ENCODE results near the gene AFMID. TPM values are rescaled to one million over a fixed set of nuclear protein-coding genes. Genes with fewer than 3 reads are reported as not detected.
"Not testable (repeated sequence)": the region's sequence is repeated elsewhere in the genome, so short reads cannot be mapped to it uniquely, and the experiment has no call there.

AFMID gene
- total RNA-seq, 1 experiment from 2014 or later: 65.8 TPM

- intact Hi-C loops (cut with micrococcal nuclease): no loop called here
- no peaks in the 10 kb centered on the region for H3K9me3 ChIP-seq (ENCODE audit: control insufficient read depth in 1 of 2, insufficient read depth in 1 of 2, low read depth in 1 of 2, low read length in 2 of 2)
- H3K4me2 ChIP-seq (ENCODE audit: low read length): peak overlapping the region; percentile 82
- no peaks in the 10 kb centered on the region for H3K9me2 ChIP-seq (ENCODE audit: insufficient read depth)
- no peak overlapping the region for H3K4me3 ChIP-seq (replicated peaks in 1 of 2; ENCODE audit: low read depth in 1 of 2, low read length in 2 of 2)
- H4K20me1 ChIP-seq (ENCODE audit: insufficient read depth): no peaks in the 10 kb centered on the region
- no peak for ATAC-seq
- no peaks in the 10 kb centered on the region for H3K79me2 ChIP-seq (ENCODE audit: insufficient read depth, low read length)
- CTCF ChIA-PET: interaction anchor here (0.5 to 2.4 kb wide), 10 partner anchors 10 to 94 kb away, joined by 3 to 11 read pairs (median 6); partner anchors contain the start of genes AFMID, TK1 and TMC6
- H3K36me3 ChIP-seq (ENCODE audit: control insufficient read depth in 1 of 2, insufficient read depth in 2 of 2, low read length in 2 of 2): no peaks in the 10 kb centered on the region
- peak overlapping the region; percentile 62 for H3K9ac ChIP-seq (ENCODE audit: low read length)
- H3K4me1 ChIP-seq (ENCODE audit: control insufficient read depth in 1 of 2, insufficient read depth in 2 of 2, low read length in 2 of 2): peaks cover 38 to 77% of the 10 kb centered on the region in 2 experiments
- no peak for DNase-seq (ENCODE audit: low read depth, low spot score)
- no peaks in the 10 kb centered on the region for H3K27me3 ChIP-seq (ENCODE audit: insufficient read depth, low read length)
- H2AFZ ChIP-seq (ENCODE audit: low read depth, low read length, poor library complexity, severe bottlenecking): no peak overlapping the region
- H3K27ac ChIP-seq (ENCODE audit: low read depth, low read length): peak overlapping the region; percentile 75
- POLR2A ChIA-PET: interaction anchor here (1.0 to 4.1 kb wide), 5 partner anchors 9 to 79 kb away, joined by 3 to 35 read pairs (median 16); partner anchors contain the start of genes AFMID, SYNGR2, TK1 and TMC6
- TF ChIP-seq CBX3 (IDR thresholded peaks at IDR 0.05; ENCODE audit: low read depth): no peak
- TF ChIP-seq, protein P1, sequence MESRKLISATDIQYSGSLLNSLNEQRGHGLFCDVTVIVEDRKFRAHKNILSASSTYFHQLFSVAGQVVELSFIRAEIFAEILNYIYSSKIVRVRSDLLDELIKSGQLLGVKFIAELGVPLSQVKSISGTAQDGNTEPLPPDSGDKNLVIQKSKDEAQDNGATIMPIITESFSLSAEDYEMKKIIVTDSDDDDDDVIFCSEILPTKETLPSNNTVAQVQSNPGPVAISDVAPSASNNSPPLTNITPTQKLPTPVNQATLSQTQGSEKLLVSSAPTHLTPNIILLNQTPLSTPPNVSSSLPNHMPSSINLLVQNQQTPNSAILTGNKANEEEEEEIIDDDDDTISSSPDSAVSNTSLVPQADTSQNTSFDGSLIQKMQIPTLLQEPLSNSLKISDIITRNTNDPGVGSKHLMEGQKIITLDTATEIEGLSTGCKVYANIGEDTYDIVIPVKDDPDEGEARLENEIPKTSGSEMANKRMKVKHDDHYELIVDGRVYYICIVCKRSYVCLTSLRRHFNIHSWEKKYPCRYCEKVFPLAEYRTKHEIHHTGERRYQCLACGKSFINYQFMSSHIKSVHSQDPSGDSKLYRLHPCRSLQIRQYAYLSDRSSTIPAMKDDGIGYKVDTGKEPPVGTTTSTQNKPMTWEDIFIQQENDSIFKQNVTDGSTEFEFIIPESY (IDR thresholded peaks at IDR 0.05; ENCODE audit: extremely low read depth, insufficient replicate concordance, low read length): no peak
- no peak for TF ChIP-seq RAD21 (IDR thresholded peaks at IDR 0.05; ENCODE audit: low read depth)
- no peak for TF ChIP-seq POLR2AphosphoS5 (IDR thresholded peaks at IDR 0.05; ENCODE audit: low read depth, low read length)
- TF ChIP-seq, protein P2, sequence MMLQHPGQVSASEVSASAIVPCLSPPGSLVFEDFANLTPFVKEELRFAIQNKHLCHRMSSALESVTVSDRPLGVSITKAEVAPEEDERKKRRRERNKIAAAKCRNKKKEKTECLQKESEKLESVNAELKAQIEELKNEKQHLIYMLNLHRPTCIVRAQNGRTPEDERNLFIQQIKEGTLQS (IDR thresholded peaks at IDR 0.05): no peak
- TF ChIP-seq JUND (IDR thresholded peaks at IDR 0.05): no peak
- TF ChIP-seq POLR2A (IDR thresholded peaks at IDR 0.05; ENCODE audit: borderline replicate concordance, extremely low read depth, insufficient read depth, insufficient read length): no peak
- no peak for TF ChIP-seq CEBPB (IDR thresholded peaks at IDR 0.05; ENCODE audit: low read depth)
- RAD21 ChIA-PET (ENCODE audit: low non-redundant PET in 1 of 2, low total read pairs in 2 of 2, uncharacterized antibody in 2 of 2, unreplicated experiment in 2 of 2): no interaction called here
- BruUV-seq (replicated peaks): no TSS peak
These were observed 48.7 kb upstream of the AFMID start for GRCh38 chr17:78138204-78139060.

- intact Hi-C loops (cut with micrococcal nuclease): loop anchor here (1.0 to 2.0 kb wide), 2 partner anchors 29 to 47 kb away; partner anchors contain the start of genes AFMID, SYNGR2 and TK1
- Histone ChIP-seq H3K4me3 (replicated peaks in 1 of 2; ENCODE audit: low read depth in 1 of 2, low read length in 2 of 2) (peak overlapping the region; percentile 37 to 53), H3K27ac (ENCODE audit: low read depth, low read length) (peak overlapping the region; percentile 75), H2AFZ (ENCODE audit: low read depth, low read length, poor library complexity, severe bottlenecking) (peak overlapping the region; percentile 9), H3K9ac (ENCODE audit: low read length) (peak overlapping the region; percentile 62), H3K4me2 (ENCODE audit: low read length) (peak overlapping the region; percentile 82), H3K4me1 (ENCODE audit: control insufficient read depth in 1 of 2, insufficient read depth in 2 of 2, low read length in 2 of 2) (peaks cover 51 to 78% of the 10 kb centered on the region in 2 experiments)
- not testable (repeated sequence) for H4K20me1 ChIP-seq (ENCODE audit: insufficient read depth); DNase-seq (ENCODE audit: low read depth, low spot score); H3K9me2 ChIP-seq (ENCODE audit: insufficient read depth); H3K9me3 ChIP-seq (ENCODE audit: control insufficient read depth in 1 of 2, insufficient read depth in 1 of 2, low read depth in 1 of 2, low read length in 2 of 2); H3K36me3 ChIP-seq (ENCODE audit: control insufficient read depth in 1 of 2, insufficient read depth in 2 of 2, low read length in 2 of 2); H3K27me3 ChIP-seq (ENCODE audit: insufficient read depth, low read length); H3K79me2 ChIP-seq (ENCODE audit: insufficient read depth, low read length)
- peak; percentile 3 for ATAC-seq
- TSS peak; percentile 94 for BruUV-seq (replicated peaks)
- ChIA-PET RAD21 (ENCODE audit: low non-redundant PET in 1 of 2, low total read pairs in 2 of 2, uncharacterized antibody in 2 of 2, unreplicated experiment in 2 of 2) (interaction anchor here (0.7 to 1.3 kb wide), 4 partner anchors 29 to 282 kb away, joined by 3 to 4 read pairs (median 4); partner anchors contain the start of genes AFMID (in 1 of the 2) and TK1 (in 1 of the 2)), CTCF (interaction anchor here (0.6 to 2.4 kb wide), 15 partner anchors 10 to 1119 kb away, joined by 3 to 11 read pairs (median 4); partner anchors contain the start of genes AFMID, TK1, TMC6 and TMC8), POLR2A (interaction anchor here (0.6 to 4.1 kb wide), 13 partner anchors 9 to 181 kb away, joined by 3 to 35 read pairs (median 6); partner anchors contain the start of genes AFMID, SYNGR2, TK1 and TMC6)
These were observed 47.3 kb upstream of the AFMID start for GRCh38 chr17:78139861-78140168.
